ENCODE measurements around the gene NR2F6. TPM values are rescaled to one million over a fixed set of nuclear protein-coding genes. Genes with fewer than 3 reads are reported as not detected.

NR2F6 gene
- total RNA-seq, 1 experiment from 2014 or later: 134 TPM

GRCh38 chr19:17285415-17286135 lies 39.9 kb upstream of the NR2F6 start:
- Histone ChIP-seq H3K79me1 (ENCODE audit: insufficient read depth, low read depth, low read length, poor library complexity, severe bottlenecking) (no peaks in the 10 kb centered on the region), H3K4me1 (ENCODE audit: insufficient read depth, low read length) (no peaks in the 10 kb centered on the region), H3K9me3 (ENCODE audit: control insufficient read depth, low read depth, low read length) (no peaks in the 10 kb centered on the region), H3K14ac (ENCODE audit: insufficient read depth, low read length) (no peak overlapping the region), H3K4me2 (ENCODE audit: insufficient read depth, insufficient read length, low read length) (no peak overlapping the region), H3K4ac (ENCODE audit: low read depth, low read length) (no peak overlapping the region), H3K56ac (ENCODE audit: insufficient read length, low read depth, low read length) (no peak overlapping the region), H4K5ac (ENCODE audit: insufficient read length, low read depth, low read length) (no peak overlapping the region), H2BK15ac (ENCODE audit: low read depth, low read length) (no peak overlapping the region), H3K9ac (ENCODE audit: extremely low read depth, insufficient read length, low read length) (no peak overlapping the region), H4K8ac (replicated peaks; ENCODE audit: insufficient read length, low read depth, low read length) (no peak overlapping the region), H4K91ac (ENCODE audit: insufficient read length, low read depth, low read length) (no peak overlapping the region), H3K27ac (ENCODE audit: insufficient read length, low read depth, low read length) (no peak overlapping the region), H3K23me2 (ENCODE audit: insufficient read length, low read depth, low read length, poor library complexity, severe bottlenecking) (peaks cover 5% of the 10 kb centered on the region), H2AK5ac (ENCODE audit: insufficient read length, low read length) (no peak overlapping the region), H4K20me1 (ENCODE audit: control insufficient read depth, insufficient read depth, insufficient read length) (peaks cover 4% of the 10 kb centered on the region), H3K23ac (ENCODE audit: insufficient read length, low read depth, low read length) (no peak overlapping the region), H3K27me3 (ENCODE audit: insufficient read depth, low read length) (no peaks in the 10 kb centered on the region; the same call in 1 of the 2 replicates), H2BK5ac (ENCODE audit: insufficient read length, low read length) (no peak overlapping the region), H2BK20ac (ENCODE audit: low read depth, low read length, poor library complexity, severe bottlenecking) (no peak overlapping the region), H3K79me2 (ENCODE audit: insufficient read depth, low read length) (no peaks in the 10 kb centered on the region), H3K18ac (ENCODE audit: insufficient read length, low read depth, low read length) (no peak overlapping the region), H3T11ph (ENCODE audit: low read length) (no peak overlapping the region), H2BK12ac (ENCODE audit: insufficient read length, low read depth, low read length) (no peak overlapping the region), H2AFZ (ENCODE audit: low read length) (no peak overlapping the region), H2BK120ac (ENCODE audit: low read depth, low read length, poor library complexity, severe bottlenecking) (no peak overlapping the region)
- no CpG with 5 or more reads among the region's 18 CpGs for WGBS (ENCODE audit: extremely low coverage, insufficient read length, low lambda C conversion rate)
- no peaks in the 10 kb centered on the region; a peak in 1 of 5 replicates for H3K9me3 Mint-ChIP-seq
- peaks cover 7% of the 10 kb centered on the region for H3K27me3 Mint-ChIP-seq (ENCODE audit: low read depth)
- H3K4me3 Mint-ChIP-seq: no peak overlapping the region
- DNase-seq: no peak
- peaks cover 4 to 9% of the 10 kb centered on the region in 2 experiments; a peak in 2 of 4 replicates for H3K4me1 Mint-ChIP-seq
- no peak overlapping the region for H3K27ac Mint-ChIP-seq
- peaks cover 18 to 24% (median 24%) of the 10 kb centered on the region in 3 experiments for H3K36me3 Mint-ChIP-seq (ENCODE audit: insufficient read depth in 1 of 3, low read depth in 3 of 3)
- TF ChIP-seq CTCF (conservative IDR thresholded peaks at IDR 0.05): no peak

Data from H9 (cell line).